K562 (cell line): ENCODE measurements around the gene IL21. TPM values are rescaled to one million over a fixed set of nuclear protein-coding genes. Genes with fewer than 3 reads are reported as not detected.

Experiments
- ATAC-seq: fragments of 200-7000 bp; cut with Tn5 transposase; 3 replicates; pipeline ENCODE4 v1.9.1; 2020; ENCODE audit warnings: moderate library complexity
- BruUV-seq: library from RNA; stranded (reverse); fragments of 400-500 nt; replicated peaks from 2 replicates; lab custom pipeline; 2021; lab: Mats Ljungman, UMichigan
- CTCF ChIA-PET: fragments of 300-600 bp; formaldehyde crosslinking; extraction: SDS; loops from one replicate; lab custom pipeline; 2021; ENCODE audit warnings: low intra/inter-chr PET ratio; lab: Yijun Ruan, JAX
- POLR2A ChIA-PET: fragments of 300-600, 350-650 bp; sonication (Branson Sonifier 250); formaldehyde crosslinking; extraction: SDS; loops from one replicate; lab custom pipeline; 2021; ENCODE audit warnings: antibody characterized with exemption, inconsistent platforms; lab: Yijun Ruan, JAX
- DNase-seq, 4 experiments: peaks; one replicate each; pipeline versions ENCODE4 v3.0.0 to v3.0.0-alpha.2; 2011 to 2018; ENCODE audit warnings: low spot score in 3 of 4, mixed read lengths in 3 of 4; ENCODE audit errors: extremely low read depth in 1 of 4
- FAIRE-seq: peaks from 2 replicates; lab custom pipeline; 2011; peaks lifted over from hg19 to GRCh38; lab: Jason Lieb, UNC
- H2AFZ ChIP-seq: 2 replicates; pipeline ENCODE4 v1.6.0; 2011; ENCODE audit warnings: low read depth, low read length, control low read depth, inconsistent platforms
- H3K27ac ChIP-seq: fragments of 200-600 bp; 3 replicates; pipeline ENCODE4 v1.8.0; 2011; ENCODE audit warnings: low read depth, mild to moderate bottlenecking, control low read depth, inconsistent platforms, low read length, moderate library complexity, mixed read lengths; ENCODE audit errors: extremely low read depth
- H3K27me3 ChIP-seq, 2 experiments: fragments of 300-600 bp in 1 of 2; 2 replicates in 1 of 2; 3 replicates in 1 of 2; pipeline versions ENCODE4 v1.6.0 to v1.8.0; 2011; ENCODE audit warnings: inconsistent platforms in 2 of 2, low read length in 2 of 2, mild to moderate bottlenecking in 1 of 2, mixed read lengths in 1 of 2, moderate library complexity in 1 of 2; ENCODE audit not compliant: control insufficient read depth in 2 of 2, insufficient read depth in 2 of 2
- H3K36me3 ChIP-seq: fragments of 300-600 bp; 3 replicates; pipeline ENCODE4 v1.8.0; 2011; ENCODE audit warnings: mild to moderate bottlenecking, low read length, inconsistent platforms; ENCODE audit not compliant: control insufficient read depth, insufficient read depth
- H3K4me1 ChIP-seq, 2 experiments: fragments of 200-600 bp in 1 of 2; replicated peaks in 1 of 2; 2 replicates in 1 of 2; 3 replicates in 1 of 2; pipeline versions ENCODE4 v1.5.1 to v1.8.0; 2011; ENCODE audit warnings: inconsistent platforms in 2 of 2, low read length in 2 of 2, mild to moderate bottlenecking in 1 of 2, mixed read lengths in 1 of 2, moderate library complexity in 1 of 2; ENCODE audit not compliant: control insufficient read depth in 2 of 2, insufficient read depth in 2 of 2
- H3K4me2 ChIP-seq: 2 replicates; pipeline ENCODE4 v1.6.1; 2011; ENCODE audit warnings: low read length, control low read depth, inconsistent platforms, mixed read lengths; ENCODE audit not compliant: insufficient read depth
- H3K4me3 ChIP-seq: fragments of 200-600 bp; sonication (generic), shearing (Covaris generic); 2 replicates; pipeline ENCODE4 v1.5.1; 2016; ENCODE audit warnings: control low read depth, inconsistent platforms
- H3K79me2 ChIP-seq: fragments of 200-600 bp; 3 replicates; pipeline ENCODE4 v1.8.0; 2011; ENCODE audit warnings: low read length, inconsistent platforms; ENCODE audit not compliant: control insufficient read depth, insufficient read depth
- H3K9ac ChIP-seq, 2 experiments: 2 replicates each; pipeline versions ENCODE4 v1.6.0 to v1.6.1; 2011; ENCODE audit warnings: low read depth in 2 of 2, low read length in 2 of 2, control low read depth in 1 of 2, inconsistent platforms in 1 of 2, mild to moderate bottlenecking in 1 of 2, mixed read lengths in 1 of 2; ENCODE audit not compliant: insufficient read depth in 1 of 2
- H3K9me1 ChIP-seq: one replicate; pipeline ENCODE4 v1.6.0; 2011; ENCODE audit warnings: inconsistent platforms, mild to moderate bottlenecking, low read length, moderate library complexity; ENCODE audit not compliant: control insufficient read depth, insufficient read depth
- H3K9me3 ChIP-seq: replicated peaks from 2 replicates; pipeline ENCODE4 v1.5.1; 2011; ENCODE audit warnings: low read depth, low read length, inconsistent platforms; ENCODE audit not compliant: control insufficient read depth, insufficient read depth
- H4K20me1 ChIP-seq: replicated peaks from 2 replicates; pipeline ENCODE4 v1.6.1; 2011; ENCODE audit warnings: low read length, inconsistent platforms, mixed read lengths; ENCODE audit not compliant: control insufficient read depth, insufficient read depth
- E2F5 ChIP-seq: sonication (generic); formaldehyde crosslinking; IDR thresholded peaks from 2 replicates; pipeline ENCODE4 v1.8.0; 2022; ENCODE audit warnings: mild to moderate bottlenecking, missing genetic modification reagents
- ERF ChIP-seq: fragments of 450-650 bp; formaldehyde crosslinking; IDR thresholded peaks from 2 replicates; pipeline ENCODE4 v1.4.0; 2020; ENCODE audit warnings: mild to moderate bottlenecking, mixed read lengths
- POLR3A ChIP-seq: IDR thresholded peaks from 2 replicates; pipeline ENCODE4 v1.6.1; 2011; ENCODE audit warnings: borderline replicate concordance, mild to moderate bottlenecking, moderate library complexity; ENCODE audit not compliant: insufficient read length, insufficient read depth; ENCODE audit errors: extremely low read depth
- RNF219 ChIP-seq: fragments of 250-450 bp; sonication (Bioruptor Pico); IDR thresholded peaks from 2 replicates; pipeline ENCODE4 v1.5.0; 2022; ENCODE audit warnings: mild to moderate bottlenecking
- SIRT6 ChIP-seq: IDR thresholded peaks from one replicate; pipeline ENCODE4 v1.6.1; 2012; ENCODE audit warnings: low read depth, mild to moderate bottlenecking, control low read depth, inconsistent platforms, low read length, moderate library complexity
- SMC3 ChIP-seq: conservative IDR thresholded peaks from 2 replicates; pipeline ENCODE4 v1.6.1; 2011; ENCODE audit warnings: low read depth, low read length, improper control_type of control experiment; ENCODE audit not compliant: insufficient read depth
- ZC3H11A ChIP-seq: IDR thresholded peaks from 2 replicates; pipeline ENCODE4 v1.6.1; 2012; ENCODE audit warnings: low read depth, low read length, improper control_type of control experiment
- ZNF316 ChIP-seq: fragments of 450-650 bp; IDR thresholded peaks from 2 replicates; pipeline ENCODE4 v1.6.1; 2016
- ZNF696 ChIP-seq: fragments of 250-450 bp; sonication (Bioruptor Pico); conservative IDR thresholded peaks from 2 replicates; pipeline ENCODE4 v1.4.0; 2020; ENCODE audit warnings: mild to moderate bottlenecking, moderate library complexity
- WGBS: fragments of 100-300 bp; shearing (Covaris generic); methylation state at CpG from one replicate; pipeline ENCODE4 v1.1.6; 2016; ENCODE audit warnings: low coverage, mixed read lengths; ENCODE audit not compliant: insufficient coverage; ENCODE audit errors: missing lambda C conversion rate; 5-methylcytosine and 5-hydroxymethylcytosine counted together
- in situ Hi-C: fragments of 300-500 bp; cut with MboI; formaldehyde crosslinking; loops from 4 replicates; pipeline ENCODE4 v1.15.0; 2018; ENCODE audit warnings: inconsistent platforms, mixed read lengths
- intact Hi-C: fragments of 100-400 bp; cut with micrococcal nuclease; formaldehyde crosslinking; loops from 2 replicates; pipeline ENCODE4 v1.14.2; 2022
- polyA plus RNA-seq, 8 experiments: library from polyadenylated mRNA; depleted of rRNA in 4 of 8; stranded (reverse) in 5 of 8; unstranded in 3 of 8; fragments of >200 nt; fragmentation: Nextera tagmentation in 2 of 8; fragmentation: Illumina TruSeq in 1 of 8; extraction: Ambion mirVana in 2 of 8; extraction: Trizol in 1 of 8; gene quantifications; 2 replicates each; pipeline versions ENCODE4 v1.2.1 to v1.2.3, GENCODE V29; 2011 to 2014; ENCODE audit warnings: inconsistent platforms in 1 of 8, missing spikeins in 1 of 8
- total RNA-seq, 7 experiments: library from RNA; depleted of rRNA in 6 of 7; stranded (reverse); fragments of >200 nt in 6 of 7; fragmentation: Illumina TruSeq in 2 of 7; extraction: Trizol in 2 of 7; gene quantifications; 2 replicates each; pipeline versions ENCODE4 v1.2.1 to v1.2.3, GENCODE V29; 2011 to 2021; ENCODE audit warnings: low replicate concordance in 1 of 7
- TF ChIP-seq, protein P1 (sequence below): fragments of 200-800 bp; sonication (Bioruptor generic); IDR thresholded peaks from 2 replicates; pipeline ENCODE4 v1.6.1; 2017; ENCODE audit warnings: missing genetic modification characterization, missing compliant biosample characterization

The IL21 gene
- total and polyA plus RNA-seq, 9 of the 15 experiments (the other 6 are each of a cell fraction or from before 2014, with no cell fraction given), result not detected

GRCh38 chr4:122658377-122658776, 37.5 kb upstream of the IL21 start:
- BruUV-seq, result no TSS peak
- Histone ChIP-seq H4K20me1 (no peaks in the 10 kb centered on the region), H3K79me2 (no peaks in the 10 kb centered on the region), H3K9ac (no peak overlapping the region), H3K36me3 (no peaks in the 10 kb centered on the region), H3K4me3 (no peak overlapping the region), H3K4me2 (no peak overlapping the region), H3K27me3 (no peaks in the 10 kb centered on the region), H3K4me1 (peaks cover 0 to 18% of the 10 kb centered on the region in 2 experiments; a peak in 3 of 5 replicates), H3K9me3 (no peaks in the 10 kb centered on the region; the same call in 1 of the 2 replicates), H3K27ac (no peak overlapping the region), H2AFZ (no peak overlapping the region), H3K9me1 (no peaks in the 10 kb centered on the region)
- intact Hi-C loops (no loop called here), in situ Hi-C loops (no loop called here)
- DNase-seq, result no peak
- no peak for FAIRE-seq
- TF ChIP-seq POLR3A (no peak), ZNF316 (0 out of 2 replicates have a peak, but pooled peaks have one; percentile 37)
- ChIA-PET POLR2A (no interaction called here), CTCF (no interaction called here)
- 44% methylated on average over 2 of the region's 2 CpGs for WGBS
- ATAC-seq, result no peak

DNA sequence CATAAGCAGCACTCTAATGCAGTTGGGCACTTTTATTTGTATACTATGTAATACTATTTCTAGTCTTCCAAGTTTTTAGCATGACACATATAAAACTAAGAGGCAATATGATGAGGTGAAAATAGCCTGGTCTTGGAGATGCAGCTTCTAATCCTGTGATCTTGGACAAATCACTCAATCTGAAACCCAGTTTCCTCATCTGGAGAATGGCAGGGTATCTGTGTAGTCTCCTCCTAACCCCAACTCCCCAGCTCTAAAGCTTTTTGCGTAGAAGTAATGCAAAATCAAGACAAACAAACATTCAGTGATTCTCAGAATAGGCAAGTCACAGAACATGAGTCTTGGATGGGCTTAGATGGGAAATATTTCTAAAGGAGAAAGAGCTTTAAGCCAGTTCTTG, 36.7 kb upstream of the IL21 start:
- Histone ChIP-seq H3K27me3 (no peaks in the 10 kb centered on the region), H3K9ac (no peak overlapping the region), H3K4me3 (no peak overlapping the region), H2AFZ (no peak overlapping the region), H3K4me1 (peaks cover 0 to 14% of the 10 kb centered on the region in 2 experiments; a peak in 3 of 5 replicates), H3K27ac (no peak overlapping the region), H3K9me3 (no peaks in the 10 kb centered on the region; the same call in 1 of the 2 replicates), H4K20me1 (no peaks in the 10 kb centered on the region), H3K9me1 (no peaks in the 10 kb centered on the region), H3K79me2 (no peaks in the 10 kb centered on the region), H3K4me2 (no peak overlapping the region), H3K36me3 (no peaks in the 10 kb centered on the region)
- DNase-seq (no peak), ATAC-seq (no peak), FAIRE-seq (no peak)
- 20% methylated on average over 1 of the region's 1 CpG for WGBS
- CTCF ChIA-PET, result no interaction called here
- no TSS peak for BruUV-seq
- POLR2A ChIA-PET, result no interaction called here
- in situ Hi-C loops (no loop called here), intact Hi-C loops (no loop called here)
- TF ChIP-seq ERF (CRISPR knock-in tag) (no peak), ZNF696 (no peak), ZC3H11A (no peak), RNF219 (CRISPR knock-in tag) (no peak), SIRT6 (no peak), SMC3 (no peak), E2F5 (CRISPR knock-in tag) (no peak)
- TF ChIP-seq, protein P1, sequence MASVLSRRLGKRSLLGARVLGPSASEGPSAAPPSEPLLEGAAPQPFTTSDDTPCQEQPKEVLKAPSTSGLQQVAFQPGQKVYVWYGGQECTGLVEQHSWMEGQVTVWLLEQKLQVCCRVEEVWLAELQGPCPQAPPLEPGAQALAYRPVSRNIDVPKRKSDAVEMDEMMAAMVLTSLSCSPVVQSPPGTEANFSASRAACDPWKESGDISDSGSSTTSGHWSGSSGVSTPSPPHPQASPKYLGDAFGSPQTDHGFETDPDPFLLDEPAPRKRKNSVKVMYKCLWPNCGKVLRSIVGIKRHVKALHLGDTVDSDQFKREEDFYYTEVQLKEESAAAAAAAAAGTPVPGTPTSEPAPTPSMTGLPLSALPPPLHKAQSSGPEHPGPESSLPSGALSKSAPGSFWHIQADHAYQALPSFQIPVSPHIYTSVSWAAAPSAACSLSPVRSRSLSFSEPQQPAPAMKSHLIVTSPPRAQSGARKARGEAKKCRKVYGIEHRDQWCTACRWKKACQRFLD, result no peak
